ENCODE data around the gene ROPN1B.

GRCh38 chr3:126028096-126028495, 59.1 kb downstream of the ROPN1B start:
- TF ChIP-seq CTCF (conservative IDR thresholded peaks at IDR 0.05; ENCODE audit: low read length) (no peak), EZH2phosphoT487 (IDR thresholded peaks at IDR 0.05; ENCODE audit: borderline replicate concordance, low read depth, low read length) (no peak)

Data from OCI-LY7 (cell line).